K562 (cell line): Measurements from ENCODE around the gene FTSJ1. TPM values are rescaled to one million over a fixed set of nuclear protein-coding genes. Genes with fewer than 3 reads are reported as not detected.
A peak's percentile ranks its signal among the peaks of the same experiment; 100 is the strongest.

Source experiments
- CXXC5 ChIP-seq: fragments of 250-450 bp; sonication (Bioruptor Pico); IDR thresholded peaks from 2 replicates; pipeline ENCODE4 v1.8.0; 2022; ENCODE audit warnings: inconsistent platforms, mild to moderate bottlenecking, moderate library complexity
- ESRRA ChIP-seq: fragments of 450-650 bp; IDR thresholded peaks from 2 replicates; pipeline ENCODE4 v1.6.1; 2014; ENCODE audit warnings: low read depth, mild to moderate bottlenecking, moderate library complexity, borderline replicate concordance
- FOSL1 ChIP-seq: fragments of 200-800 bp; sonication (Bioruptor generic); conservative IDR thresholded peaks from 2 replicates; pipeline ENCODE4 v1.6.1; 2016; ENCODE audit warnings: missing genetic modification characterization, missing compliant biosample characterization
- FOXA1 ChIP-seq: fragments of 450-650 bp; IDR thresholded peaks from 2 replicates; pipeline ENCODE4 v1.6.1; 2016; ENCODE audit warnings: mild to moderate bottlenecking, borderline replicate concordance
- KDM4B ChIP-seq, 2 experiments: fragments of 450-650 bp in 1 of 2; sonication (generic) in 1 of 2; IDR thresholded peaks; 2 replicates each; pipeline ENCODE4 v1.6.1; 2016 to 2017; ENCODE audit warnings: borderline replicate concordance in 2 of 2, antibody characterized with exemption in 1 of 2, low read depth in 1 of 2, mild to moderate bottlenecking in 1 of 2
- MITF ChIP-seq: IDR thresholded peaks from 2 replicates; pipeline ENCODE4 v1.6.1; 2014; ENCODE audit warnings: antibody characterized with exemption
- NFE2 ChIP-seq: IDR thresholded peaks from 2 replicates; pipeline ENCODE4 v1.6.1; 2014; ENCODE audit warnings: antibody characterized with exemption, low read depth
- PTRF ChIP-seq: fragments of 450-650 bp; IDR thresholded peaks from 2 replicates; pipeline ENCODE4 v1.6.1; 2016; ENCODE audit warnings: mild to moderate bottlenecking, missing genetic modification characterization, missing compliant biosample characterization
- PTTG1 ChIP-seq: fragments of 450-650 bp; IDR thresholded peaks from 2 replicates; pipeline ENCODE4 v1.6.1; 2016; ENCODE audit warnings: low read depth, mild to moderate bottlenecking, missing genetic modification characterization, missing compliant biosample characterization
- RBBP5 ChIP-seq: fragments of 200-600 bp; sonication (generic); IDR thresholded peaks from 2 replicates; pipeline ENCODE4 v1.6.1; 2012; ENCODE audit warnings: borderline replicate concordance, mild to moderate bottlenecking, low read length, control low read depth, inconsistent platforms; ENCODE audit not compliant: insufficient read depth, poor library complexity, severe bottlenecking
- TAF1 ChIP-seq: IDR thresholded peaks from 2 replicates; pipeline ENCODE4 v1.6.1; 2011; ENCODE audit warnings: mild to moderate bottlenecking, low read length, moderate library complexity; ENCODE audit not compliant: insufficient read depth, control insufficient read depth, severe bottlenecking; ENCODE audit errors: extremely low read depth
- THRA ChIP-seq: fragments of 450-650 bp; IDR thresholded peaks from 2 replicates; pipeline ENCODE4 v1.6.1; 2017; ENCODE audit warnings: mild to moderate bottlenecking, moderate library complexity
- TOE1 ChIP-seq, 2 experiments: fragments of 450-650 bp in 1 of 2; sonication (generic) in 1 of 2; formaldehyde crosslinking in 1 of 2; IDR thresholded peaks; 2 replicates each; pipeline versions ENCODE4 v1.7.1 to v1.8.0; 2016 to 2022; ENCODE audit warnings: borderline replicate concordance in 2 of 2, mild to moderate bottlenecking in 2 of 2, antibody characterized with exemption in 1 of 2, inconsistent platforms in 1 of 2, low read depth in 1 of 2, missing genetic modification reagents in 1 of 2, moderate library complexity in 1 of 2
- YBX1 ChIP-seq: fragments of 450-650 bp; IDR thresholded peaks from 2 replicates; pipeline ENCODE4 v1.7.1; 2016; ENCODE audit warnings: mild to moderate bottlenecking
- ZNF133 ChIP-seq: fragments of 250-450 bp; sonication (Bioruptor Pico); IDR thresholded peaks from 2 replicates; pipeline ENCODE4 v1.4.0; 2020; ENCODE audit warnings: mild to moderate bottlenecking
- ZNF174 ChIP-seq: fragments of 250-450 bp; sonication (Bioruptor Pico); IDR thresholded peaks from 2 replicates; pipeline ENCODE4 v1.4.0; 2020; ENCODE audit warnings: mild to moderate bottlenecking
- ZNF431 ChIP-seq: sonication (generic); formaldehyde crosslinking; IDR thresholded peaks from 2 replicates; pipeline ENCODE4 v1.8.0; 2022; ENCODE audit warnings: mild to moderate bottlenecking, missing genetic modification reagents
- ZNF76 ChIP-seq: fragments of 250-450 bp; sonication (Bioruptor Pico); IDR thresholded peaks from 2 replicates; pipeline ENCODE4 v1.4.0; 2020; ENCODE audit warnings: mild to moderate bottlenecking, moderate library complexity, borderline replicate concordance
- polyA plus RNA-seq, 8 experiments: library from polyadenylated mRNA; depleted of rRNA in 4 of 8; stranded (reverse) in 5 of 8; unstranded in 3 of 8; fragments of >200 nt; fragmentation: Nextera tagmentation in 2 of 8; fragmentation: Illumina TruSeq in 1 of 8; extraction: Ambion mirVana in 2 of 8; extraction: Trizol in 1 of 8; gene quantifications; 2 replicates each; pipeline versions ENCODE4 v1.2.1 to v1.2.3, GENCODE V29; 2011 to 2014; ENCODE audit warnings: inconsistent platforms in 1 of 8, missing spikeins in 1 of 8
- total RNA-seq, 7 experiments: library from RNA; depleted of rRNA in 6 of 7; stranded (reverse); fragments of >200 nt in 6 of 7; fragmentation: Illumina TruSeq in 2 of 7; extraction: Trizol in 2 of 7; gene quantifications; 2 replicates each; pipeline versions ENCODE4 v1.2.1 to v1.2.3, GENCODE V29; 2011 to 2021; ENCODE audit warnings: low replicate concordance in 1 of 7
- TF ChIP-seq, protein P1 (sequence below), 3 experiments: IDR thresholded peaks in 2 of 3; conservative IDR thresholded peaks in 1 of 3; 2 replicates each; pipeline ENCODE4 v1.5.1; 2011 to 2012; ENCODE audit warnings: low read length in 3 of 3, mild to moderate bottlenecking in 3 of 3, control low read depth in 2 of 3, improper control_type of control experiment in 1 of 3, inconsistent platforms in 1 of 3, low read depth in 1 of 3, mixed read lengths in 1 of 3, moderate library complexity in 1 of 3; ENCODE audit not compliant: insufficient read depth in 2 of 3
- TF ChIP-seq, protein P2 (sequence below): sonication (generic); IDR thresholded peaks from 2 replicates; pipeline ENCODE4 v1.6.1; 2016
- TF ChIP-seq, protein P3 (sequence below): fragments of 450-650 bp; IDR thresholded peaks from 2 replicates; pipeline ENCODE4 v1.6.1; 2014; ENCODE audit warnings: low read depth, mild to moderate bottlenecking, moderate library complexity, borderline replicate concordance

Gene FTSJ1
- total and polyA plus RNA-seq, 9 of the 15 experiments (the other 6 are each of a cell fraction or from before 2014, with no cell fraction given) = 12.2 to 95.6 (median 71.6) TPM

GRCh38 chrX:48487362-48487798, 11.4 kb downstream of the FTSJ1 start (continued):
- TF ChIP-seq ZNF174 (no peak), ZNF76 (CRISPR knock-in tag) (no peak), CXXC5 (CRISPR knock-in tag) (no peak), YBX1 (no peak), FOSL1 (tag) (peak; percentile 39), RBBP5 (no peak), TAF1 (no peak), TOE1 (IDR thresholded peaks at IDR 0.05; ENCODE audit: borderline replicate concordance) (no peak), TOE1 (CRISPR knock-in tag; IDR thresholded peaks at IDR 0.05; ENCODE audit: borderline replicate concordance, low read depth) (no peak), MITF (no peak), NFE2 (peak; percentile 54; the same call in 1 of the 2 replicates), ZNF431 (no peak), PTRF (no peak), THRA (no peak), PTTG1 (no peak), FOXA1 (no peak), KDM4B (IDR thresholded peaks at IDR 0.05; ENCODE audit: borderline replicate concordance in 2 of 2, low read depth in 1 of 2) (no peak), ZNF133 (CRISPR knock-in tag) (no peak), ESRRA (peak; percentile 90; the same call in 1 of the 2 replicates)
- TF ChIP-seq, protein P1, sequence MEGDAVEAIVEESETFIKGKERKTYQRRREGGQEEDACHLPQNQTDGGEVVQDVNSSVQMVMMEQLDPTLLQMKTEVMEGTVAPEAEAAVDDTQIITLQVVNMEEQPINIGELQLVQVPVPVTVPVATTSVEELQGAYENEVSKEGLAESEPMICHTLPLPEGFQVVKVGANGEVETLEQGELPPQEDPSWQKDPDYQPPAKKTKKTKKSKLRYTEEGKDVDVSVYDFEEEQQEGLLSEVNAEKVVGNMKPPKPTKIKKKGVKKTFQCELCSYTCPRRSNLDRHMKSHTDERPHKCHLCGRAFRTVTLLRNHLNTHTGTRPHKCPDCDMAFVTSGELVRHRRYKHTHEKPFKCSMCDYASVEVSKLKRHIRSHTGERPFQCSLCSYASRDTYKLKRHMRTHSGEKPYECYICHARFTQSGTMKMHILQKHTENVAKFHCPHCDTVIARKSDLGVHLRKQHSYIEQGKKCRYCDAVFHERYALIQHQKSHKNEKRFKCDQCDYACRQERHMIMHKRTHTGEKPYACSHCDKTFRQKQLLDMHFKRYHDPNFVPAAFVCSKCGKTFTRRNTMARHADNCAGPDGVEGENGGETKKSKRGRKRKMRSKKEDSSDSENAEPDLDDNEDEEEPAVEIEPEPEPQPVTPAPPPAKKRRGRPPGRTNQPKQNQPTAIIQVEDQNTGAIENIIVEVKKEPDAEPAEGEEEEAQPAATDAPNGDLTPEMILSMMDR (IDR thresholded peaks at IDR 0.05 in 2 of 3, conservative IDR thresholded peaks at IDR 0.05 in 1 of 3; ENCODE audit: insufficient read depth in 2 of 3, low read depth in 1 of 3, low read length in 3 of 3) = no peak
- TF ChIP-seq, protein P2, sequence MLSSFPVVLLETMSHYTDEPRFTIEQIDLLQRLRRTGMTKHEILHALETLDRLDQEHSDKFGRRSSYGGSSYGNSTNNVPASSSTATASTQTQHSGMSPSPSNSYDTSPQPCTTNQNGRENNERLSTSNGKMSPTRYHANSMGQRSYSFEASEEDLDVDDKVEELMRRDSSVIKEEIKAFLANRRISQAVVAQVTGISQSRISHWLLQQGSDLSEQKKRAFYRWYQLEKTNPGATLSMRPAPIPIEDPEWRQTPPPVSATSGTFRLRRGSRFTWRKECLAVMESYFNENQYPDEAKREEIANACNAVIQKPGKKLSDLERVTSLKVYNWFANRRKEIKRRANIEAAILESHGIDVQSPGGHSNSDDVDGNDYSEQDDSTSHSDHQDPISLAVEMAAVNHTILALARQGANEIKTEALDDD = peak; percentile 43; the same call in 1 of the 2 replicates
- TF ChIP-seq, protein P3, sequence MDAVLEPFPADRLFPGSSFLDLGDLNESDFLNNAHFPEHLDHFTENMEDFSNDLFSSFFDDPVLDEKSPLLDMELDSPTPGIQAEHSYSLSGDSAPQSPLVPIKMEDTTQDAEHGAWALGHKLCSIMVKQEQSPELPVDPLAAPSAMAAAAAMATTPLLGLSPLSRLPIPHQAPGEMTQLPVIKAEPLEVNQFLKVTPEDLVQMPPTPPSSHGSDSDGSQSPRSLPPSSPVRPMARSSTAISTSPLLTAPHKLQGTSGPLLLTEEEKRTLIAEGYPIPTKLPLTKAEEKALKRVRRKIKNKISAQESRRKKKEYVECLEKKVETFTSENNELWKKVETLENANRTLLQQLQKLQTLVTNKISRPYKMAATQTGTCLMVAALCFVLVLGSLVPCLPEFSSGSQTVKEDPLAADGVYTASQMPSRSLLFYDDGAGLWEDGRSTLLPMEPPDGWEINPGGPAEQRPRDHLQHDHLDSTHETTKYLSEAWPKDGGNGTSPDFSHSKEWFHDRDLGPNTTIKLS = no peak
